Fibroblast of the conjunctiva (primary cell): Measurements from ENCODE around the gene ACBD6.
"Not testable (repeated sequence)": the region's sequence is repeated elsewhere in the genome, so short reads cannot be mapped to it uniquely, and the experiment has no call there.

Experiments used
- DNase-seq: peaks from one replicate; pipeline ENCODE4 v3.0.0-alpha.2; 2010; ENCODE audit warnings: low read depth

The ACBD6 gene

GRCh38 chr1:180502361-180503279 lies at the start of gene ACBD6:
ACBD6 (minus strand) TSS chr1:180502577; CDS start chr1:180502266, 311 bp downstream.
- peak; percentile 67 for DNase-seq

- DNase-seq: no peak
Measured at GRCh38 chr1:180551997-180552396, 49.6 kb upstream of the ACBD6 start.

- DNase-seq: no peak
Measured at GRCh38 chr1:180550241-180550640, 47.9 kb upstream of the ACBD6 start.

GRCh38 chr1:180549770-180550169 lies 47.4 kb upstream of the ACBD6 start:
- DNase-seq: not testable (repeated sequence)

- DNase-seq: no peak
Measured at GRCh38 chr1:180548686-180549317, 46.4 kb upstream of the ACBD6 start.

GRCh38 chr1:180545991-180546390 lies 43.6 kb upstream of the ACBD6 start:
- DNase-seq: no peak

GRCh38 chr1:180544050-180544449 lies 41.7 kb upstream of the ACBD6 start:
- no peak for DNase-seq

GRCh38 chr1:180542838-180543145 lies 40.4 kb upstream of the ACBD6 start:
- DNase-seq: no peak

- no peak for DNase-seq
Measured at GRCh38 chr1:180542113-180542837, 39.9 kb upstream of the ACBD6 start.

- no peak for DNase-seq
Measured at GRCh38 chr1:180540697-180541594, 38.6 kb upstream of the ACBD6 start.

GRCh38 chr1:180539136-180539535 lies 36.8 kb upstream of the ACBD6 start:
- DNase-seq: no peak

- no peak for DNase-seq
Measured at GRCh38 chr1:180536821-180537372, 34.5 kb upstream of the ACBD6 start.

GRCh38 chr1:180535418-180535999 lies 33.1 kb upstream of the ACBD6 start:
- no peak for DNase-seq

GRCh38 chr1:180534214-180534613 lies 31.8 kb upstream of the ACBD6 start:
- DNase-seq: no peak

- DNase-seq: peak; percentile 27
Measured at GRCh38 chr1:180533266-180533987, 31.1 kb upstream of the ACBD6 start.

GRCh38 chr1:180532854-180533253 lies 30.5 kb upstream of the ACBD6 start:
- no peak for DNase-seq

GRCh38 chr1:180530501-180530900 lies 28.1 kb upstream of the ACBD6 start:
- DNase-seq: peak; percentile 14

GRCh38 chr1:180528868-180529470 lies 26.6 kb upstream of the ACBD6 start:
- DNase-seq: no peak

GRCh38 chr1:180527101-180527669 lies 24.8 kb upstream of the ACBD6 start:
- DNase-seq: no peak

- no peak for DNase-seq
Measured at GRCh38 chr1:180525715-180526039, 23.3 kb upstream of the ACBD6 start.
